NK-92 (cell line): ENCODE results near the gene NOS2.
"Not testable (repeated sequence)": the region's sequence is repeated elsewhere in the genome, so short reads cannot be mapped to it uniquely, and the experiment has no call there.

ENCODE experiments used
- DNase-seq: peaks from one replicate; lab custom pipeline; 2025; ENCODE audit not compliant: unreplicated experiment; lab: John Stamatoyannopoulos, UW

Gene NOS2

GRCh38 chr17:27792095-27792494 lies 8.2 kb downstream of the NOS2 start:
- DNase-seq, result no peak

- DNase-seq, result no peak
Observed at GRCh38 chr17:27788919-27789318, 11.4 kb downstream of the NOS2 start.

GRCh38 chr17:27783440-27784350 lies 16.6 kb downstream of the NOS2 start:
- DNase-seq, result no peak

- no peak for DNase-seq
Observed at GRCh38 chr17:27782791-27783206, 17.5 kb downstream of the NOS2 start.

GRCh38 chr17:27780828-27781404 lies 19.4 kb downstream of the NOS2 start:
- DNase-seq, result no peak

GRCh38 chr17:27780092-27780827 lies 20.1 kb downstream of the NOS2 start:
- DNase-seq, result no peak

GRCh38 chr17:27778183-27778582 lies 22.1 kb downstream of the NOS2 start:
- no peak for DNase-seq

GRCh38 chr17:27776882-27777624 lies 23.3 kb downstream of the NOS2 start:
- DNase-seq, result no peak

- no peak for DNase-seq
Observed at GRCh38 chr17:27771586-27771985, 28.7 kb downstream of the NOS2 start.

GRCh38 chr17:27770877-27771276 lies 29.5 kb downstream of the NOS2 start:
- no peak for DNase-seq

GRCh38 chr17:27768858-27769410 lies 31.4 kb downstream of the NOS2 start:
- no peak for DNase-seq

GRCh38 chr17:27766438-27766837 lies 33.9 kb downstream of the NOS2 start:
- no peak for DNase-seq

- no peak for DNase-seq
Observed at GRCh38 chr17:27765353-27765752, 35.0 kb downstream of the NOS2 start.

- DNase-seq, result no peak
Observed at GRCh38 chr17:27764589-27764988, 35.7 kb downstream of the NOS2 start.

- DNase-seq, result no peak
Observed at GRCh38 chr17:27762527-27763305, 37.6 kb downstream of the NOS2 start.

- not testable (repeated sequence) for DNase-seq
Observed at GRCh38 chr17:27760931-27761330, 39.4 kb downstream of the NOS2 start.

- DNase-seq, result no peak
Observed at GRCh38 chr17:27760069-27760885, 40.1 kb downstream of the NOS2 start.

- DNase-seq, result no peak
Observed at GRCh38 chr17:27759528-27759927, 40.8 kb downstream of the NOS2 start.
